PFSK-1 (cell line): ENCODE results near the gene OVCA2.

Experiments used
- FOXP2 ChIP-seq: optimal IDR thresholded peaks from 2 replicates; pipeline ENCODE3; 2011; ENCODE audit warnings: borderline replicate concordance, control low read depth, inconsistent platforms; ENCODE audit not compliant: insufficient read depth; ENCODE audit errors: extremely low read length, extremely low read depth
- POLR2AphosphoS5 ChIP-seq: IDR thresholded peaks from 2 replicates; pipeline ENCODE4 v1.6.1; 2012; ENCODE audit warnings: low read depth, mild to moderate bottlenecking, control low read depth, low read length, moderate library complexity
- REST ChIP-seq, 2 experiments: IDR thresholded peaks; 2 replicates each; pipeline versions ENCODE4 v1.6.1 to v1.8.0; 2011 to 2012; ENCODE audit warnings: low read depth in 2 of 2, low read length in 2 of 2, control low read depth in 1 of 2, inconsistent platforms in 1 of 2, mild to moderate bottlenecking in 1 of 2, moderate library complexity in 1 of 2; ENCODE audit not compliant: insufficient read depth in 1 of 2
- SIN3A ChIP-seq: IDR thresholded peaks from 2 replicates; pipeline ENCODE4 v1.6.1; 2012; ENCODE audit warnings: mild to moderate bottlenecking, low read length, moderate library complexity, borderline replicate concordance; ENCODE audit not compliant: insufficient read depth
- TAF1 ChIP-seq: IDR thresholded peaks from 2 replicates; pipeline ENCODE4 v1.6.1; 2012; ENCODE audit warnings: low read length, control low read depth, borderline replicate concordance; ENCODE audit not compliant: insufficient read depth

- TF ChIP-seq POLR2AphosphoS5 (no peak), SIN3A (no peak), TAF1 (no peak), REST (IDR thresholded peaks at IDR 0.05; ENCODE audit: insufficient read depth in 1 of 2, low read depth in 2 of 2, low read length in 2 of 2) (no peak), FOXP2 (no peak)
Observed at GRCh38 chr17:1995907-1996799, 45.7 kb upstream of the OVCA2 start.
